ENCODE results near the gene ATP1A3. TPM values are rescaled to one million over a fixed set of nuclear protein-coding genes. Genes with fewer than 3 reads are reported as not detected.
A peak's percentile ranks its signal among the peaks of the same experiment; 100 is the strongest.

The ATP1A3 gene
- total and polyA plus RNA-seq, 2 of the 13 experiments (the other 11 are each of a cell fraction or from before 2014, with no cell fraction given): 0.01 to 0.04 TPM

- BruUV-seq (replicated peaks): no TSS peak
- Histone ChIP-seq H3K4me2 (ENCODE audit: low read depth, low read length) (no peak overlapping the region), H3K4me1 (ENCODE audit: insufficient read depth, low read length) (peaks cover 9% of the 10 kb centered on the region), H3K4me3 (replicated peaks in 1 of 3; ENCODE audit: insufficient read depth in 1 of 3, low read depth in 2 of 3, low read length in 3 of 3) (no peak overlapping the region), H3K27ac (ENCODE audit: extremely low read length, insufficient read depth, low read length) (no peak overlapping the region), H3K27me3 (ENCODE audit: control insufficient read depth in 1 of 2, insufficient read depth in 2 of 2, low read length in 2 of 2) (peaks cover 7 to 70% of the 10 kb centered on the region in 2 experiments), H4K20me1 (ENCODE audit: insufficient read depth, low read length) (no peaks in the 10 kb centered on the region), H3K36me3 (replicated peaks in 1 of 2; ENCODE audit: control insufficient read depth in 1 of 2, insufficient read depth in 2 of 2, low read length in 2 of 2) (no peaks in the 10 kb centered on the region), H3K9ac (ENCODE audit: insufficient read depth, low read depth, low read length) (no peak overlapping the region), H3K9me3 (ENCODE audit: low read length) (no peaks in the 10 kb centered on the region), H3K79me2 (ENCODE audit: insufficient read depth, low read length) (no peaks in the 10 kb centered on the region), H2AFZ (ENCODE audit: low read length) (no peak overlapping the region)
- 17% methylated on average over 13 of the region's 13 CpGs for WGBS (ENCODE audit: low lambda C conversion rate)
- intact Hi-C loops (cut with micrococcal nuclease; ENCODE audit: unreplicated experiment): no loop called here
- no peak for ATAC-seq
- peak; percentile 99 for TF ChIP-seq MNT (IDR thresholded peaks at IDR 0.05)
- TF ChIP-seq TFAP4 (IDR thresholded peaks at IDR 0.05; ENCODE audit: borderline replicate concordance, low read depth): no peak
- no peak for TF ChIP-seq TBX2 (CRISPR knock-in tag; IDR thresholded peaks at IDR 0.05; ENCODE audit: borderline replicate concordance)
- peak; percentile 83 for TF ChIP-seq ZNF629 (CRISPR knock-in tag; conservative IDR thresholded peaks at IDR 0.05)
- TF ChIP-seq GLMP (CRISPR knock-in tag; IDR thresholded peaks at IDR 0.05; ENCODE audit: borderline replicate concordance): no peak
- TF ChIP-seq NR2F2 (IDR thresholded peaks at IDR 0.05; ENCODE audit: borderline replicate concordance, low read depth): no peak
- TF ChIP-seq ZNF3 (CRISPR knock-in tag; IDR thresholded peaks at IDR 0.05): no peak
- no peak for TF ChIP-seq KAT8 (CRISPR knock-in tag; IDR thresholded peaks at IDR 0.05)
- no peak for TF ChIP-seq ZNF432 (CRISPR knock-in tag; IDR thresholded peaks at IDR 0.05; ENCODE audit: borderline replicate concordance)
- no peak for TF ChIP-seq IRX3 (CRISPR knock-in tag; IDR thresholded peaks at IDR 0.05; ENCODE audit: borderline replicate concordance, low read depth)
- no peak for DNase-seq (ENCODE audit: low spot score)
- POLR2A ChIA-PET: no interaction called here
- CTCF ChIA-PET (ENCODE audit: low intra/inter-chr PET ratio, low total read pairs): no interaction called here
- in situ Hi-C loops (cut with HindIII; ENCODE audit: extremely low pct_ligation_motif_present, low pct_unique_long_range_greater_than_20kb): no loop called here
- FAIRE-seq: no peak
Measured at GRCh38 chr19:41924151-41925145, 69.6 kb downstream of the ATP1A3 start.

All from HepG2 (cell line).